SK-MEL-5 (cell line): Measurements from ENCODE around the gene CSTPP1. TPM values are rescaled to one million over a fixed set of nuclear protein-coding genes. Genes with fewer than 3 reads are reported as not detected.

Source experiments
- DNase-seq: peaks from one replicate; pipeline ENCODE4 v3.0.0-alpha.2; 2016; ENCODE audit warnings: low read depth, low spot score
- in situ Hi-C: cut with HindIII; loops from 2 replicates; pipeline ENCODE4 v1.10.0; 2016; ENCODE audit warnings: low sequenced_read_pairs, high pct_unique_total_duplicates, low pct_unique_long_range_greater_than_20kb
- total RNA-seq: library from RNA; depleted of rRNA; stranded (reverse); fragments of >200 nt; shearing (Covaris generic); gene quantifications from 2 replicates; pipeline ENCODE4 v1.2.3, GENCODE V29; 2014

CSTPP1 gene
- total RNA-seq, 1 experiment from 2014 or later = 14.7 TPM

GRCh38 chr11:47171061-47171838 lies 234.7 kb downstream of the CSTPP1 start:
- in situ Hi-C loops = no loop called here
- no peak for DNase-seq

DNA sequence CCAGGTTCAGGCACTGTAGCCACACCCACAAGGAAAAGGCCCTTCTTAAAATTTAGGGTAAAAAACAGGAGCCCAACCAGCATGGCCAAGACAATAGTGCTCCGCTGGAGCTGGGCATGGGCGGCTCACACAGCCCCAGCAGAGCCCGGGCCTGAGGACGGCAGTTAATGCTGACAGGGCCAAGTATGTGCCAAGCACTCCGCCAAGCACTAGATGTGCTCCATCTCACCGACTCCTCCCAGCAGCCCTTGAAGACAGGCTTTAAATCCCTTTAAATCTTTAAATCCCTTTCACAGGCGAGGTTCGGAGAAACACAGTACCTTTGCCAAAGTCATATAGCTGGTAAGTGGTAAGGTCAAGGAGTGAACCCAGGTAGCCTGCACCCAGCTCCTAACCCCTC lies 235.3 kb downstream of the CSTPP1 start:
- DNase-seq = no peak
- in situ Hi-C loops = no loop called here

DNA sequence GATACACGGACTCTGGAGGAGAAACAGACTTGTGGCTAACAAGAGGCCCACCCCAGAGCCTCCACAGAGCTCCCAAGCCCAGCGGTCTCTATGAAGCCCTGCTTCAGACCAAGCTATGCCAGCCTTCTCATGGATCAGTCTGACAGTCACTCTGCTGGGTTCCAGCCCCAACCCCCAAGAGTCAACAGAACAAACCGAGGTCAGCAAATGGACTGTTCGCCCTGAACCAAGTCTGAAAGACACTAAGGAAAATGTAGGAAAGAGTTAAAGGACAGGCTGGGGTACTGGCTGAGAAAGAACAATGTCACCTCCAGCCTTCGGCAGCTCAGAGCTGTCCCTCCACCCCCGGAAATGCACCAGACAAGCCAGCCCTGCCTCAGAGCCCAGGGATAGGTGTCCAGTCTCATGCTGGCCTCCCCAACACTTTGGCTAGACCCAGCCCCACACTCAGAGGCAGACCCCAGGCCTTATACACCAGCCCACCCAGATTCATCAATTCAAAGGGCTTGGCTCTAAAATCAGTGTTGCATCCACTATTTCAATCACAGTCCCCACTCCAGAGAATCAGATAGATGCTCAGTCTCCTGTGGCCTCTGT lies 236.3 kb downstream of the CSTPP1 start:
- in situ Hi-C loops = no loop called here

GRCh38 chr11:47175746-47176327 lies 239.3 kb downstream of the CSTPP1 start:
- DNase-seq = no peak
- in situ Hi-C loops = no loop called here

More for the DNA sequence above, 236.3 kb downstream of the CSTPP1 start:
- no peak for DNase-seq

DNA sequence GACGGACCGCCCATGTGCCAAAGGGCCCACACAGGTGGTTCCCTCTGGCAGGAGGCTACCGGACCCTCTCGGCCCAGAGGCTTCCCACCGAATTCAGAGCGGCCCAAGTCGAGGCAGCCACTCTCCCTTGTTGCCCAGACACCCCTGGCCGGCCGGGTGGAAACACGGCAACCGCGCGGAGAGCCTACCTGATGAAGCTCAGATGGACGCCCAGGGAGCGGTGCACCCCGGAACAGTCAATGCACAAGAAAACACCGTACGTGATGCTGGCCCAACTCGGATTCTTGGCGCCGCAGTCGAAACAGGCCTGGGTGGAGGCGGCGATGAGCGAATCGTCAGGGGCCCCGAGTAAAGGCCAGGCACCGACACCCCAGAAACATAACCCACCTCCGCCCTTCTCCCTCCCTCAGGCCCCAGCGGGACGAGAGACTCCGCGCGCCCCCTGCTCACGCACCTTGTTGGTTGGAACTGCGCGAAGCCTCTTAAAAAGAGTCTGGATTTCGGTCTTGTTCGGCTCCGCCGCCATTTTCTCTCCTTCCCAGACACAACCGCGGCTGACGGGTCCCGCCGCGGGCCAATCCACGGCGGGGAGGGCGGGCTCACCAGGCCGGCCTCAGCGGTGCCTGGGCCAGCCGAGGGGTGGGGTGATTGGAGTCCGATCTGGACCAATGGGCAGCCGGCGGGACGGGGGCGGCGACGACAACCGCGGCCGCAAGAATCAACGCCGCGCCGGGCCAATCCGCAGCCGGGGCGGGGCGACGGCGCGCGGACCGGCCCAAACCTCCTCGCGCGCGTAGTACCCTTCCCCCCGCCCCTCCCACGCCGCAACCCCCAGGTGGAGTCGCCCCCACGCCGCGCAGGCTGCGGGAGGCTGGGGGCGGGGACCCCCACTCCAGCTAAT lies 240.0 kb downstream of the CSTPP1 start, which contains the start of gene ARFGAP2:
ARFGAP2 (minus strand) TSS at position 552 of the 901 bp plus-strand sequence; CDS start at position 526, 26 bp downstream.
- in situ Hi-C loops = no loop called here
- peak; percentile 94 for DNase-seq

GRCh38 chr11:47177229-47177845 lies 240.8 kb downstream of the CSTPP1 start:
- in situ Hi-C loops = no loop called here
- DNase-seq = peak; percentile 91

DNA sequence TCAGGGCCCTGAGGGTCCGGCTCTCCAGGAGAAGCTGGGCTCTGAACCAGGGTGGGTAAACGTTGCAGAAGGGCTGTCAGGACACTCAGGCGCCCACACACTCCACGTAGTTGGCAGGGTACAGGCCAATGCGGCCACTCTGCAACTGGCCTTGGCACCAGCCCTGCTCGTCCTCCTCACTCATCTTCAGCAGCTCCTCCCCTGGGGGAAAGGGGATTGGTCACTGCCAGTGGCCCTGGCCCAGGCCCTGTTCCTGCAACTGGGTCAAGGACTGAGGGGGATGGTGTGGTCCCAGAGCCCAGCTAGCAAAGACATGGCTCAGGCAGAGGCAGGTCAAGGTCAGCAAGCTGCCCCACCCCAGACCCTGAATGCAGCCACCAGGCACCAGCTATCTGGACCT lies 241.3 kb downstream of the CSTPP1 start:
- no peak for DNase-seq
- in situ Hi-C loops = no loop called here

- in situ Hi-C loops = no loop called here
- DNase-seq = no peak
Measured at GRCh38 chr11:47178316-47178715, 241.8 kb downstream of the CSTPP1 start.

DNA sequence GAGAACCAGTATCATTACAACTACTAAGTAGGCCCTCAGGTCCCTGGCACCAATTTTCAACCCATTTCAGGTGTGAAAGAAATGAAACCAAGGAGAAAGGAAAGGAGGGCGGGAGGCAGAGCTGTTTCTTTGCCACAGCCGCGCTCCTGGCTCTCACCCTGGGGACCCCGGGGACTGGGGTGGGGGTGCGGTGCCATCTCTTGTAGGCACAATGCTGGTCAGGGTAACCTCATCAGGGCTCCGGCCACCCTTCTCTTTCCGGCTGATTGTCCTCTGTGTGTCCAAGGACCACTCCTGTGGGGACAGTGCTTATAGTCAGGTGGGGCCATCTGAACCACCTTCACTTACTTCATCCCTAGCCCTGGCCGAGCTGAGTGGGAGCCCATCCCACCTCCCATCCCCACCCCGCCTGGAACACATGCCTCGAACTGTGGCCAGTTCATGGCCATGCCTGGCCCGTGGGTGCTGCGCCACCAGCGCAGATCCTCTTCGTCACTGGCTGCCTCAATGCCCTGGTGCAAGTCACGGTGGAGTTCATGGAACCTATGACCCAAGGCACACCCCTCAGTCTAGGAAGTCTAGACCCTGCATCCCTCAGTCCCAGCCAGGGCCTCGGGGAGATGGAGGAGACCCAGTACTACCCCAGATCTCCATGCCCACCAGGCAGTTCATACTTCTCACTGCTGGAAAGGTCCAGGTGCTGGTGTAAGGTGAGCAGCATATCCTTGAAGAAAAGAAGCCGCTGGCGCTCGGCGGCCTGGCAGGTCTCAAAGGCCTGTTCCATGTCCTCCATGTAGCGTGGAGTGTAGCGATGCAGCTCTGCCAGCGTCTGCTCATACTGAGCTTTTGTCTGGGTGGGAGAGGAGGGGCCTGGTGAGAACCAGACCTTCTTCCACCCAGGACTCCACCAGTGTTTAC lies 242.4 kb downstream of the CSTPP1 start:
- in situ Hi-C loops = no loop called here
- no peak for DNase-seq

DNA sequence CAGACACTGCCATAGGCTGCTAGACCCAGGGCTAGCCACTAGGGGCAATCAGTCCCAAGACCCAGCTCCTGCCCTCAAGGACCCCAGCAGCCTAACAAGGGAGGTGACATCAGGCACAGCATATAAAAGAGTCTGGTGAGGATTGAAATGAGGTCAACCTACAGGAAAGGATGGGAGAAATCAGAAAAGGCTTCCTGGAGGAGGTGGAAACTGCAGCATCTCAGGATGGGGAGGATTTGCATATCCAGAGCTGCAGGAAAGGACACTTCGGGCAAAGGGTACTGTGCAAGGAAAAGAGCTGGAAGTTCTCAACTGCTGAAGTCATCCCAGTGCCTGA lies 243.1 kb downstream of the CSTPP1 start:
- in situ Hi-C loops = no loop called here
- DNase-seq = peak; percentile 69

GRCh38 chr11:47180006-47180787 lies 243.6 kb downstream of the CSTPP1 start:
- in situ Hi-C loops = no loop called here
- DNase-seq = no peak

DNA sequence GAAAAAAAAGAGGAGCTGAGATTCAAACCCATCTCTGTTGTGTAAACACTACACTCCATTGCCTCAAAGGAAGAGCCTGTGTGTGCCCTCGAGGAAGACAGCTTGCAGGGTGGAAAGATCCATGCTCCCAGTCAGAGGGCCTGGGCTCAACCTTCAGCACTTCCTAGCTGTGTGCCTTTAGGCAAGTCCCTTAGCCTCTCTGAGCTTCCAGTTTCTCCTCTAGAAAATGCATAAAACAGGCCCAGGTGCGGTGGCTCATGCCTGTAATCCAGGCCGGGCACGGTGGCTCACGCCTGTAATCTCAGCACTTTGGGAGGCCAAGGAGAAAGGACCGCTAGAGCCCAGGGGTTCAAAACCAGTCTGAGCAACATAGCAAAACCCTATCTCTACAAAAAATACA lies 244.7 kb downstream of the CSTPP1 start:
- in situ Hi-C loops = no loop called here
- no peak for DNase-seq

GRCh38 chr11:47182380-47182779 lies 245.8 kb downstream of the CSTPP1 start:
- in situ Hi-C loops = no loop called here

DNA sequence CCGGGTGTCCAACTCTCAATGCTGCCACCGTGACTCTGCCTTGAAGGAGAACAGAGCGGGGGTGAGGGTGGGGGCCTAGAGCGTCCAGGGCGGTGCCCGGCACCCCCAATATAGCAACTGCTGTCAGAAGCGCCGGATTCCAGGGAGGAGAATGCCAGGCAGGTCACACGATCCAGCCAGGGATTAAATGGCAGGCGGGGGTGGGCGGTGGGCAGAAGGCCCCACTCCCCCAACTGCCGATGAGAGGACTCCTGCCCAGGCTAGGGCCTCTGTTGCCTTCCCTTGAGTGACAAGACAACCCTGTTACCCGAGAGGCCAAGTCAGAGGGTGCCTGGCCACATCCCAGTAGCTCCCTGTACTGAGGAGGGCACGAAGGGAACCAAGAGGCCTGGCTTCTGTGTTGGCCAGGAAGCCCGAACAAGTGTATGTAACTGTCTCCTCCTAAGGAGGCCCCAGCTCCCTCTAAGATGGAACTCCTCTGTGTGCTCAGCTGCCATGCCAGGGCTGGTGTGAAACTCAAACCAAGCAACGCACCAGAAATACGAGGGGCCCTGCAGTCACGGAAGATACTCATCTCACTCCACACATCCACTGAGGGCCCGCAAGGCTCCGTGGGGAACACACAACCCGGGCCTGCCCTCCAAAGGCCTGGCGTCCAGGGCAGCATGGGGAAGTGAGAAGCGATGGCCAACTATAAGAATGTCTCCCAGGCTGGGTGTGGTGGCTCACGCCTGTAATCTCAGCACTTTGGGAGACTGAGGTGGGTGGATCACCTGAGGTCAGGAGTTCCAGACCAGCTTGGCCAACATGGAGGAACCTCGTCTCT lies 246.7 kb downstream of the CSTPP1 start:
- in situ Hi-C loops = no loop called here
- no peak for DNase-seq

More at GRCh38 chr11:47182380-47182779, 245.8 kb downstream of the CSTPP1 start:
- DNase-seq = no peak

GRCh38 chr11:47183969-47184368 lies 247.4 kb downstream of the CSTPP1 start:
- in situ Hi-C loops = no loop called here
- DNase-seq = no peak
